ENCODE measurements around the gene FAM47C.
"Not testable (repeated sequence)": the region's sequence is repeated elsewhere in the genome, so short reads cannot be mapped to it uniquely, and the experiment has no call there.

FAM47C gene

GRCh38 chrX:37008182-37008581, at the start of gene FAM47C:
Gene FAM47C (plus strand): TSS chrX:37008366. CDS start chrX:37008411, 45 bp downstream.
- not testable (repeated sequence) for DNase-seq

GRCh38 chrX:36961590-36961989, 46.6 kb upstream of the FAM47C start:
- DNase-seq = no peak

GRCh38 chrX:36963069-36963808, 44.9 kb upstream of the FAM47C start:
- no peak for DNase-seq

GRCh38 chrX:36963852-36964251, 44.3 kb upstream of the FAM47C start:
- no peak for DNase-seq

GRCh38 chrX:36973575-36973974, 34.6 kb upstream of the FAM47C start:
- DNase-seq = no peak

- no peak for DNase-seq
These were observed 33.3 kb upstream of the FAM47C start for GRCh38 chrX:36974911-36975310.

GRCh38 chrX:36978886-36979285, 29.3 kb upstream of the FAM47C start:
- peak; percentile 0 for DNase-seq

- DNase-seq = no peak
These were observed 24.3 kb upstream of the FAM47C start for GRCh38 chrX:36983831-36984230.

- DNase-seq = not testable (repeated sequence)
These were observed 22.6 kb upstream of the FAM47C start for GRCh38 chrX:36985416-36986209.

GRCh38 chrX:36986231-36986630, 21.9 kb upstream of the FAM47C start:
- DNase-seq = no peak

GRCh38 chrX:36987212-36987611, 21.0 kb upstream of the FAM47C start:
- not testable (repeated sequence) for DNase-seq

- no peak for DNase-seq
These were observed 8.0 kb upstream of the FAM47C start for GRCh38 chrX:37000140-37000539.

GRCh38 chrX:37010496-37010895, 2.3 kb downstream of the FAM47C start:
- DNase-seq = no peak

GRCh38 chrX:37034260-37034659, 26.1 kb downstream of the FAM47C start:
- not testable (repeated sequence) for DNase-seq

- not testable (repeated sequence) for DNase-seq
These were observed 28.6 kb downstream of the FAM47C start for GRCh38 chrX:37036674-37037220.

GRCh38 chrX:37038814-37039213, 30.6 kb downstream of the FAM47C start:
- DNase-seq = not testable (repeated sequence)

GRCh38 chrX:37042956-37043885, 35.1 kb downstream of the FAM47C start:
- not testable (repeated sequence) for DNase-seq

GRCh38 chrX:37047776-37048175, 39.6 kb downstream of the FAM47C start:
- DNase-seq = no peak

GRCh38 chrX:37057572-37057971, 49.4 kb downstream of the FAM47C start:
- DNase-seq = not testable (repeated sequence)

GRCh38 chrX:37060999-37061398, 52.8 kb downstream of the FAM47C start:
- peak; percentile 13 for DNase-seq
